ENCODE data around the gene C11orf91.
"Not testable (repeated sequence)": the region's sequence is repeated elsewhere in the genome, so short reads cannot be mapped to it uniquely, and the experiment has no call there.

The C11orf91 gene

GRCh38 chr11:33669598-33670249 is 30.9 kb downstream of the C11orf91 start:
- no peak for DNase-seq (ENCODE audit: low read depth in 2 of 2)

GRCh38 chr11:33668951-33669596 is 31.6 kb downstream of the C11orf91 start:
- DNase-seq (ENCODE audit: low read depth in 2 of 2) = no peak

GRCh38 chr11:33668468-33668825 is 32.2 kb downstream of the C11orf91 start:
- DNase-seq (ENCODE audit: low read depth in 2 of 2) = no peak

- no peak for DNase-seq (ENCODE audit: low read depth in 2 of 2)
Observed at GRCh38 chr11:33667819-33668467, 32.7 kb downstream of the C11orf91 start.

- no peak for DNase-seq (ENCODE audit: low read depth in 2 of 2)
Observed at GRCh38 chr11:33665350-33666106, 35.1 kb downstream of the C11orf91 start.

- DNase-seq (ENCODE audit: low read depth in 2 of 2) = no peak
Observed at GRCh38 chr11:33664827-33665226, 35.8 kb downstream of the C11orf91 start.

GRCh38 chr11:33664166-33664565 is 36.5 kb downstream of the C11orf91 start:
- no peak for DNase-seq (ENCODE audit: low read depth in 2 of 2)

- DNase-seq (ENCODE audit: low read depth in 2 of 2) = no peak
Observed at GRCh38 chr11:33663121-33663520, 37.5 kb downstream of the C11orf91 start.

- DNase-seq (ENCODE audit: low read depth in 2 of 2) = not testable (repeated sequence)
Observed at GRCh38 chr11:33661526-33661925, 39.1 kb downstream of the C11orf91 start.

GRCh38 chr11:33660962-33661361 is 39.7 kb downstream of the C11orf91 start:
- DNase-seq (ENCODE audit: low read depth in 2 of 2) = no peak

- no peak for DNase-seq (ENCODE audit: low read depth in 2 of 2)
Observed at GRCh38 chr11:33659370-33660139, 41.1 kb downstream of the C11orf91 start.

GRCh38 chr11:33658195-33658900 is 42.3 kb downstream of the C11orf91 start:
- DNase-seq (ENCODE audit: low read depth in 2 of 2) = no peak

GRCh38 chr11:33657757-33658156 is 42.9 kb downstream of the C11orf91 start:
- DNase-seq (ENCODE audit: low read depth in 2 of 2) = no peak

- no peak for DNase-seq (ENCODE audit: low read depth in 2 of 2)
Observed at GRCh38 chr11:33656768-33657167, 43.9 kb downstream of the C11orf91 start.

- DNase-seq (ENCODE audit: low read depth in 2 of 2) = no peak
Observed at GRCh38 chr11:33655842-33656600, 44.6 kb downstream of the C11orf91 start.

- DNase-seq (ENCODE audit: low read depth in 2 of 2) = no peak
Observed at GRCh38 chr11:33654594-33654993, 46.0 kb downstream of the C11orf91 start.

- DNase-seq (ENCODE audit: low read depth in 2 of 2) = no peak
Observed at GRCh38 chr11:33652930-33653329, 47.7 kb downstream of the C11orf91 start.

GRCh38 chr11:33652431-33652830 is 48.2 kb downstream of the C11orf91 start:
- no peak for DNase-seq (ENCODE audit: low read depth in 2 of 2)

GRCh38 chr11:33651990-33652389 is 48.6 kb downstream of the C11orf91 start:
- no peak for DNase-seq (ENCODE audit: low read depth in 2 of 2)

GRCh38 chr11:33651555-33651954 is 49.1 kb downstream of the C11orf91 start:
- no peak for DNase-seq (ENCODE audit: low read depth in 2 of 2)

Data from stimulated activated CD4-positive, alpha-beta T cell treated with anti-CD3 and anti-CD28 coated beads, Interleukin-4, amount 100 ng/mL, for 48 hours (primary cell).